ENCODE results near the gene HNMT.

HNMT gene

GRCh38 chr2:138017824-138018223 is 53.6 kb downstream of the HNMT start:
- TF ChIP-seq EZH2phosphoT487 (IDR thresholded peaks at IDR 0.05; ENCODE audit: borderline replicate concordance, low read length), result no peak
- TF ChIP-seq, protein P1, sequence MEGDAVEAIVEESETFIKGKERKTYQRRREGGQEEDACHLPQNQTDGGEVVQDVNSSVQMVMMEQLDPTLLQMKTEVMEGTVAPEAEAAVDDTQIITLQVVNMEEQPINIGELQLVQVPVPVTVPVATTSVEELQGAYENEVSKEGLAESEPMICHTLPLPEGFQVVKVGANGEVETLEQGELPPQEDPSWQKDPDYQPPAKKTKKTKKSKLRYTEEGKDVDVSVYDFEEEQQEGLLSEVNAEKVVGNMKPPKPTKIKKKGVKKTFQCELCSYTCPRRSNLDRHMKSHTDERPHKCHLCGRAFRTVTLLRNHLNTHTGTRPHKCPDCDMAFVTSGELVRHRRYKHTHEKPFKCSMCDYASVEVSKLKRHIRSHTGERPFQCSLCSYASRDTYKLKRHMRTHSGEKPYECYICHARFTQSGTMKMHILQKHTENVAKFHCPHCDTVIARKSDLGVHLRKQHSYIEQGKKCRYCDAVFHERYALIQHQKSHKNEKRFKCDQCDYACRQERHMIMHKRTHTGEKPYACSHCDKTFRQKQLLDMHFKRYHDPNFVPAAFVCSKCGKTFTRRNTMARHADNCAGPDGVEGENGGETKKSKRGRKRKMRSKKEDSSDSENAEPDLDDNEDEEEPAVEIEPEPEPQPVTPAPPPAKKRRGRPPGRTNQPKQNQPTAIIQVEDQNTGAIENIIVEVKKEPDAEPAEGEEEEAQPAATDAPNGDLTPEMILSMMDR (IDR thresholded peaks at IDR 0.05; ENCODE audit: low read depth, low read length, poor library complexity, severe bottlenecking), result no peak
- Histone ChIP-seq H3K79me2 (ENCODE audit: control insufficient read depth, low read length) (no peaks in the 10 kb centered on the region), H3K9me3 (ENCODE audit: control insufficient read depth, insufficient read depth, low read length) (no peaks in the 10 kb centered on the region), H3K4me2 (ENCODE audit: low read length) (no peak overlapping the region), H4K20me1 (ENCODE audit: control insufficient read depth, insufficient read depth, low read depth, low read length) (no peaks in the 10 kb centered on the region), H3K4me3 (ENCODE audit: low read length) (no peak overlapping the region), H3F3A (ENCODE audit: control insufficient read depth, insufficient read depth) (no peaks in the 10 kb centered on the region), H3K27me3 (ENCODE audit: control insufficient read depth, low read length) (no peaks in the 10 kb centered on the region), H3K9me2 (replicated peaks; ENCODE audit: control insufficient read depth, low read length) (no peaks in the 10 kb centered on the region), H3K36me3 (ENCODE audit: control insufficient read depth, low read length) (no peaks in the 10 kb centered on the region), H3K4me1 (ENCODE audit: control insufficient read depth, low read length) (no peaks in the 10 kb centered on the region), H3K27ac (ENCODE audit: low read depth, low read length) (no peak overlapping the region)

DNA sequence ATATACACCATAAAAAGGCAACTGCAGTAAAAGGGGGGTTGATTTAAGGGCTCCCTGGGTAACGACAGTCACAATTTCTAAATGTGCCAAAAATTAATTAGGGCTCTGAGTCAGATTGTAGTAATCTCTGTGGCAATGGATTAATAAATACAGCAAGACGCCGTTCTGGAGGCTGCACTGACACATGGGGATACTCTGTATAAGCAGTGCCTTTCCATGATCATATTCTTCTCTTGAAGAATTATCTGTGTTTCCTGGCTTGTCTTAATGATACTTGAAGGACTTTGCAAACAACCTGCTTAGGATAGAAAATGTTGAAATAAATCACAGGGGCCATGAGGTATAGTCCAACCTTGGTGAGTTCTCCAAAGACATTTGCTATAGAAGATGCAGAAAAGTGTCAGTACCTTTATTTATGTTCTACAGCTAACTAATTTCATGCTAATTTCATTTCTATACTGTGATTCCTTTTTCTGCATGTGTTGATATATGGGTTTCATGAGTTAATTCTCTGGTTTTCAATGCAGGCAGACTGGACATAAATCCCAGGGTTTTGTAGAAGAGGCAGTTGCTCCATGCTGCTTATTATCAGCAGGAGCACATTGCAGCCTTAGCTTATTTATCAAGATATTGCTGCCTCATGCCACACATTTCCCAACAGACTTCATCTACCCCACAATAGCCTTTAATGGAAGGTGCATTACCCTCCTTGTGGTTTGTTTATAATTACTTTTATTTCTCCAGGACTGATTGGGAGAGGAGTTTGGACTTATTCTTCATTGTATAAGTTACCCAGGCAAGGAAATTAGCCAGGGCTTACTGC is 54.8 kb downstream of the HNMT start:
- no peak for TF ChIP-seq EZH2phosphoT487 (IDR thresholded peaks at IDR 0.05; ENCODE audit: borderline replicate concordance, low read length)
- TF ChIP-seq, protein P1 (IDR thresholded peaks at IDR 0.05; ENCODE audit: low read depth, low read length, poor library complexity, severe bottlenecking), result no peak

DNA sequence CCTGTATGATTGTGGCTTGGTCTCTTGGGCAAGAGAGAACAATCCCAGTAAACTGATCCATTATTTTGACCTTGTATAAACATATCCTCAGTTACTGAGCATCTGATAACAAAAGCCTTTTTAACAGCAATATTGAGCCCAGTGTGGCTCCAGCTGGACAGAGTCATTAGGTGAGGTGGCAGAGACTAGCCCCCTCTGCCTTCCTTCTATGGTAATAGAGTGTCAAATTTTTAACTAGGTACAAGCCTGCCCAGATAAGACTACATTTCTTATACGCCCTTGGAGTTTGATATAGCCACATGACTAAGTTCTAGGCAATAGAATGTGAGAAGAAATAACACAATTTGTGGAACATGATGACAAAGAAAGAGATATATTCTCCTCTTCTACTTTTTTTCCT is 56.2 kb downstream of the HNMT start:
- H3F3A ChIP-seq (ENCODE audit: control insufficient read depth, insufficient read depth), result no peaks in the 10 kb centered on the region
- no peaks in the 10 kb centered on the region for H3K4me1 ChIP-seq (ENCODE audit: control insufficient read depth, low read length)
- no peak overlapping the region for H3K4me3 ChIP-seq (ENCODE audit: low read length)
- H3K9me2 ChIP-seq (replicated peaks; ENCODE audit: control insufficient read depth, low read length), result no peaks in the 10 kb centered on the region; the same call in 1 of the 2 replicates
- TF ChIP-seq EZH2phosphoT487 (IDR thresholded peaks at IDR 0.05; ENCODE audit: borderline replicate concordance, low read length), result no peak
- TF ChIP-seq, protein P1 (IDR thresholded peaks at IDR 0.05; ENCODE audit: low read depth, low read length, poor library complexity, severe bottlenecking), result no peak
- no peaks in the 10 kb centered on the region for H3K79me2 ChIP-seq (ENCODE audit: control insufficient read depth, low read length)
- no peaks in the 10 kb centered on the region for H3K36me3 ChIP-seq (ENCODE audit: control insufficient read depth, low read length)
- H3K9me3 ChIP-seq (ENCODE audit: control insufficient read depth, insufficient read depth, low read length), result no peaks in the 10 kb centered on the region
- H3K27me3 ChIP-seq (ENCODE audit: control insufficient read depth, low read length), result no peaks in the 10 kb centered on the region
- no peak overlapping the region for H3K4me2 ChIP-seq (ENCODE audit: low read length)
- H3K27ac ChIP-seq (ENCODE audit: low read depth, low read length), result no peak overlapping the region
- no peaks in the 10 kb centered on the region for H4K20me1 ChIP-seq (ENCODE audit: control insufficient read depth, insufficient read depth, low read depth, low read length)

More for the DNA sequence above, 54.8 kb downstream of the HNMT start:
- H3K27me3 ChIP-seq (ENCODE audit: control insufficient read depth, low read length), result no peaks in the 10 kb centered on the region
- no peaks in the 10 kb centered on the region for H3K4me1 ChIP-seq (ENCODE audit: control insufficient read depth, low read length)
- no peaks in the 10 kb centered on the region for H4K20me1 ChIP-seq (ENCODE audit: control insufficient read depth, insufficient read depth, low read depth, low read length)
- H3K4me3 ChIP-seq (ENCODE audit: low read length), result no peak overlapping the region
- no peaks in the 10 kb centered on the region; the same call in 1 of the 2 replicates for H3K9me2 ChIP-seq (replicated peaks; ENCODE audit: control insufficient read depth, low read length)
- no peaks in the 10 kb centered on the region for H3F3A ChIP-seq (ENCODE audit: control insufficient read depth, insufficient read depth)
- no peak overlapping the region for H3K27ac ChIP-seq (ENCODE audit: low read depth, low read length)
- no peaks in the 10 kb centered on the region for H3K36me3 ChIP-seq (ENCODE audit: control insufficient read depth, low read length)
- no peaks in the 10 kb centered on the region for H3K9me3 ChIP-seq (ENCODE audit: control insufficient read depth, insufficient read depth, low read length)
- H3K4me2 ChIP-seq (ENCODE audit: low read length), result no peak overlapping the region
- H3K79me2 ChIP-seq (ENCODE audit: control insufficient read depth, low read length), result no peaks in the 10 kb centered on the region
